Stimulated activated naive B cell treated with anti-CD40 and anti-IgM and Interleukin-4, amounts not matched to agents 10 μg/mL and 1 μg/mL and 100 μg/mL, for 72 hours (primary cell): Measurements from ENCODE around the gene CACNA1B.

Experiments
- ATAC-seq, 2 donors: fragments of 150-1000 bp; cut with Tn5 transposase; replicated peaks; 2 replicates each; pipeline ENCODE4 v1.10.0; 2021; ENCODE audit warnings: moderate library complexity in 1 of 2
- DNase-seq: peaks from one replicate; pipeline ENCODE4 v3.0.0; 2021
- H3K27ac Mint-ChIP-seq: one replicate; pipeline ENCODE4 v1.8.0; 2022; ENCODE audit warnings: mild to moderate bottlenecking, mixed read lengths
- H3K27me3 Mint-ChIP-seq, 2 donors: one replicate each; pipeline ENCODE4 v1.8.0; 2022; ENCODE audit warnings: mixed read lengths in 2 of 2
- H3K36me3 Mint-ChIP-seq, 2 donors: one replicate each; pipeline ENCODE4 v1.8.0; 2022; ENCODE audit warnings: mixed read lengths in 2 of 2, mild to moderate bottlenecking in 1 of 2
- H3K4me1 Mint-ChIP-seq, 2 donors: one replicate each; pipeline ENCODE4 v1.8.0; 2022; ENCODE audit warnings: mixed read lengths in 2 of 2, mild to moderate bottlenecking in 1 of 2
- H3K4me3 Mint-ChIP-seq, 2 donors: one replicate each; pipeline ENCODE4 v1.8.0; 2022; ENCODE audit warnings: mild to moderate bottlenecking in 2 of 2, mixed read lengths in 2 of 2, moderate library complexity in 1 of 2
- H3K9me3 Mint-ChIP-seq, 2 donors: one replicate each; pipeline ENCODE4 v1.8.0; 2022; ENCODE audit warnings: mixed read lengths in 2 of 2, mild to moderate bottlenecking in 1 of 2

The CACNA1B gene

GRCh38 chr9:138114501-138115245 is 237.1 kb downstream of the CACNA1B start:
- no peaks in the 10 kb centered on the region for H3K4me1 Mint-ChIP-seq
- DNase-seq, result no peak
- no peak overlapping the region for H3K4me3 Mint-ChIP-seq
- H3K9me3 Mint-ChIP-seq, result peaks cover 0 to 4% of the 10 kb centered on the region in 2 donors
- no peaks in the 10 kb centered on the region for H3K36me3 Mint-ChIP-seq
- no peak for ATAC-seq
- peaks cover 23 to 37% of the 10 kb centered on the region in 2 donors for H3K27me3 Mint-ChIP-seq
- H3K27ac Mint-ChIP-seq, result no peak overlapping the region

- Mint-ChIP-seq H3K27ac (no peak overlapping the region), H3K4me1 (no peaks in the 10 kb centered on the region), H3K4me3 (no peak overlapping the region), H3K9me3 (peaks cover 0 to 4% of the 10 kb centered on the region in 2 donors), H3K36me3 (no peaks in the 10 kb centered on the region), H3K27me3 (peaks cover 23 to 38% of the 10 kb centered on the region in 2 donors)
- ATAC-seq (no peak), DNase-seq (no peak)
These were observed 237.9 kb downstream of the CACNA1B start for GRCh38 chr9:138115506-138115905.

DNA sequence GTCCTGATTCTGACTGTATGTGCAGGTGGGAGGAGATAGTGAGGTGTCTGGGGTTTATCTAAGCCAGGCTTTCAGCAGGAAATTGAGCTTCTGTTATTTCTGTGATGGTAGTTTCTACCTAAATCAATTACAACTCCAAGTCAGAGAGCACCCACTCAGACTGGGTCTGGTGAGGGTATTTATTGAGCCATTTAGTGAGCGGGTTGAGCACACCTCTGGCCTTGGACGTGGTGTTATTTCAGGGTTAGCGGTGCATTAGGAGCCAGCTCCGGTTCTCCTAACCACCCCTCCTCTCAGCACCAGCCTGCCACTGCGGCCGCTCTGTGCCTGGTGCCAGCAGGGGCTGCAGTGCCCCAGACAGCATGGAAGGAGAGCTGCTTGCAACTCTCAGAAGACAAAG is 238.9 kb downstream of the CACNA1B start:
- DNase-seq (no peak), ATAC-seq (no peak)
- no peak overlapping the region for H3K4me3 Mint-ChIP-seq
- peaks cover 23 to 45% of the 10 kb centered on the region in 2 donors for H3K27me3 Mint-ChIP-seq
- no peaks in the 10 kb centered on the region for H3K4me1 Mint-ChIP-seq
- peaks cover 0 to 4% of the 10 kb centered on the region in 2 donors for H3K9me3 Mint-ChIP-seq
- H3K36me3 Mint-ChIP-seq, result no peaks in the 10 kb centered on the region
- H3K27ac Mint-ChIP-seq, result no peak overlapping the region

DNA sequence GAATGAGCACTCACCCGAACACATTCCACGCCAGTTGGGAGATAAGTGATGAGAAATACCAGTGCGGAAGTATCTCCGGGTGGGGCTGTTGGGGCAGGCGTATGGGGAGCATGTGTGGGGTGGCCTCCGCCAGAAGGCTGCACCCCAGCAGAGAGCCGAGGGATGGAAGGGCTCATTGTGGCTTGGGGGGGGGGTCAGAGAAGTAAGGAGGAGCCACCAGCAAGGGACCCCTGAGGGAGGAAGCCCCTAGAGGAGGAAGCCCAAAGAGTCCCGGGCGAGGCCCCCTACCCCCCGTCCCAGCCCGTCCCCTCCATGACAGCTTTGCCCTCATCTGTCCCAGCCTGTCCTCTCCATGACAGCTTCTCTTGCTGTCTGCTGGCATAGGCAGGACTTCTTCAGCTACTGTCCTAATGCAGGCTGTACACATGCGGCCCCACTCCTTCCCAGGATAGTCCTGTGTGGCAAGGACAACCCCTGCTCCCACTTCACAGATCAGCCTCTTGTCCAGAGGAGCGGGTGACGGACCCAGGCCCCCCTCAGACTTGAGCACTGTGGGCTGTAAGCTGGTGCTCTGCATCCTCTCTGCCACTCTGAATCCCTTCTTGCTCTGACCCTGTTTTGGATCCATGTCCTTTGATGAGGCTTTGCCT is 239.6 kb downstream of the CACNA1B start:
- DNase-seq, result no peak
- no peak overlapping the region for H3K27ac Mint-ChIP-seq
- peaks cover 23 to 50% of the 10 kb centered on the region in 2 donors for H3K27me3 Mint-ChIP-seq
- H3K9me3 Mint-ChIP-seq, result peaks cover 0 to 4% of the 10 kb centered on the region in 2 donors
- no peak overlapping the region for H3K4me3 Mint-ChIP-seq
- no peaks in the 10 kb centered on the region for H3K4me1 Mint-ChIP-seq
- no peaks in the 10 kb centered on the region for H3K36me3 Mint-ChIP-seq
- no peak for ATAC-seq

DNA sequence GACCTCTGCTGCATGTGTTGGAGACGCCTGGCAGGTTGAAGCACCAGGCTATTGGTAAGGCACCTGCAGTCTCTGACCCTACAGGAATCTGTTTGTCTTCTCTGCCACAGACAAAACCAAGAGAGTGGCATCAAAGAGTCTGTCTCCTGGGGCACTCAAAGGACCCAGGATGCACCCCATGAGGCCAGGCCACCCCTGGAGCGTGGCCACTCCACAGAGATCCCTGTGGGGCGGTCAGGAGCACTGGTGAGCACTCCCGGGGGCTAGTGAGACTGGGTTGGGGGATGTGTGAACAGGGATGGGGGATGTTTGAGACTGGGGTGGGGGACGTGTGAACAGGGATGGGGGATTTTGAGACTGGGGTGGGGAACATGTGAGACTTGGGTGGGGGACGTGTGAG is 240.3 kb downstream of the CACNA1B start:
- ATAC-seq, result no peak
- peaks cover 18 to 45% of the 10 kb centered on the region in 2 donors for H3K27me3 Mint-ChIP-seq
- no peak overlapping the region for H3K4me3 Mint-ChIP-seq
- H3K4me1 Mint-ChIP-seq, result no peaks in the 10 kb centered on the region
- H3K27ac Mint-ChIP-seq, result no peak overlapping the region
- DNase-seq, result no peak
- H3K36me3 Mint-ChIP-seq, result no peaks in the 10 kb centered on the region
- H3K9me3 Mint-ChIP-seq, result peaks cover 0 to 4% of the 10 kb centered on the region in 2 donors

DNA sequence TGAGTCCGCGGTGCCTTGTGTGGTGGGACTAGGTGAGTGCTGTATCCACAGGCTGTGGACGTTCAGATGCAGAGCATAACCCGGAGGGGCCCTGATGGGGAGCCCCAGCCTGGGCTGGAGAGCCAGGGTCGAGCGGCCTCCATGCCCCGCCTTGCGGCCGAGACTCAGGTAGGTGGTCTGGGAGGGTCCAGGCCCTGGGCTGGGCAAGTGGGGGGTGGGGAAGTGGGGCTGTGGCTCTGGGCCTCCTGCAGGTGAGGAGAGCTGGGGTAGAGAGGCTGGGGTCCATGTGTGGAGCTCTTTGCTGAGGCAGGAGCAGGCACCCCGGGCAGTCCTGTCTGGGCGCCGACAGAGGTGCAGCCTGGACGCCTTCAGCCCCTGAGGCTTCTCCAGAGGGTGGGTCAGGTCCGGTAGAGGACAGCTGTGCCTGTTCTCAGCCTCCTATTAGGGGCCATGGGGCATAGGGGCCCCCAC is 241.1 kb downstream of the CACNA1B start:
- Mint-ChIP-seq H3K4me3 (no peak overlapping the region), H3K27me3 (peaks cover 12 to 39% of the 10 kb centered on the region in 2 donors), H3K36me3 (no peaks in the 10 kb centered on the region), H3K9me3 (no peaks in the 10 kb centered on the region), H3K4me1 (no peaks in the 10 kb centered on the region), H3K27ac (no peak overlapping the region)
- ATAC-seq (no peak), DNase-seq (no peak)

GRCh38 chr9:138119202-138120027 is 241.8 kb downstream of the CACNA1B start:
- H3K9me3 Mint-ChIP-seq, result no peaks in the 10 kb centered on the region
- no peaks in the 10 kb centered on the region for H3K4me1 Mint-ChIP-seq
- DNase-seq (no peak), ATAC-seq (no peak)
- no peaks in the 10 kb centered on the region for H3K36me3 Mint-ChIP-seq
- H3K27me3 Mint-ChIP-seq, result peaks cover 12 to 39% of the 10 kb centered on the region in 2 donors
- no peak overlapping the region for H3K4me3 Mint-ChIP-seq
- H3K27ac Mint-ChIP-seq, result no peak overlapping the region

DNA sequence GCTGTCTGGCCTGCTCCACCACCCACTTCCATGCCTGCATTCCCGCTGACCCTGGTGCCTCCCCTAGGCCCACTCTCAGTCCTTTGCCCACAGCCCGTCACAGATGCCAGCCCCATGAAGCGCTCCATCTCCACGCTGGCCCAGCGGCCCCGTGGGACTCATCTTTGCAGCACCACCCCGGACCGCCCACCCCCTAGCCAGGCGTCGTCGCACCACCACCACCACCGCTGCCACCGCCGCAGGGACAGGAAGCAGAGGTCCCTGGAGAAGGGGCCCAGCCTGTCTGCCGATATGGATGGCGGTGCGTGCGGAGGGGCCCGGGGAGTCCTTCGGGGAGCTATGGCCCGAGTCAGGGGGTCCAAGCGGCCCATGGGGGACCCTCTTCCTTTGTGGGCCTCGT is 242.5 kb downstream of the CACNA1B start:
- H3K36me3 Mint-ChIP-seq, result no peaks in the 10 kb centered on the region
- DNase-seq (no peak), ATAC-seq (no peak)
- H3K27ac Mint-ChIP-seq, result no peak overlapping the region
- H3K4me1 Mint-ChIP-seq, result no peaks in the 10 kb centered on the region
- H3K4me3 Mint-ChIP-seq, result no peak overlapping the region
- no peaks in the 10 kb centered on the region for H3K9me3 Mint-ChIP-seq
- peaks cover 12 to 39% of the 10 kb centered on the region in 2 donors for H3K27me3 Mint-ChIP-seq

DNA sequence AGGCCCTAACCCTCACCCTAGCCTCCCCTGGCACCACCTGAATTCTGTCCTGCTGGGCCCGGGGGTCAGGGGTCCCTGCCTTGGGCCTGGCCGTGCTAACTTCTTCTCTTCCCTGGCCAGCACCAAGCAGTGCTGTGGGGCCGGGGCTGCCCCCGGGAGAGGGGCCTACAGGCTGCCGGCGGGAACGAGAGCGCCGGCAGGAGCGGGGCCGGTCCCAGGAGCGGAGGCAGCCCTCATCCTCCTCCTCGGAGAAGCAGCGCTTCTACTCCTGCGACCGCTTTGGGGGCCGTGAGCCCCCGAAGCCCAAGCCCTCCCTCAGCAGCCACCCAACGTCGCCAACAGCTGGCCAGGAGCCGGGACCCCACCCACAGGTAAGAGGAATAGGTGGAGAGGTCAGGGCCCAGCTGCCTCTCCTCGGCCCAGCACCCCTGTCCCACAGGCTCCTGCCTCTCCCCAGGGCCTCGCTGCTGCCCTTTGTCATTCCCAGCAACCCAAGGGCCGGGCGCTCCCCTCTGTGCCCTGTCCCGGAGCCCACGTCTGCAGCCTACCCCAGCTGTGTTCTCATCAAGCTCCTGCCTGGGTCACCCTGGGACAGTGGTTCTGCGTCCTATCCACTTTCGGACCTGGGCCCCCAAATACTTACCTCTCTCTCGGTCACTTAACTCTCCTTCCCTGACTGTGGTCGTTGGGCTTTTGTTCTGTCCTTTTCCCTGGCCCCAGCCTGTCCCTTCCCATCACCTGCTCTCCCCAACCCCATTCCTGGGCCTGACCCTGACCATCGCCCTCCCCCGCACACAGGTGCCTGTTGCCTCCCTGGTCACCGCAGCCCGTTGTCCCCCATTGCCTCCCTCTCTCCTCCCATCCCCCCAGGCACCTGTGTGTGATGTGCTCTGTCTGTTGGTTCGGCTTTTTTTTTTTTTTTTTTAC is 243.2 kb downstream of the CACNA1B start:
- DNase-seq, result no peak
- no peak for ATAC-seq
- H3K27ac Mint-ChIP-seq, result no peak overlapping the region
- no peaks in the 10 kb centered on the region for H3K9me3 Mint-ChIP-seq
- peaks cover 12 to 39% of the 10 kb centered on the region in 2 donors for H3K27me3 Mint-ChIP-seq
- H3K4me3 Mint-ChIP-seq, result no peak overlapping the region
- H3K36me3 Mint-ChIP-seq, result no peaks in the 10 kb centered on the region
- H3K4me1 Mint-ChIP-seq, result no peaks in the 10 kb centered on the region

- Mint-ChIP-seq H3K27ac (no peak overlapping the region), H3K27me3 (peaks cover 12 to 33% of the 10 kb centered on the region in 2 donors), H3K4me3 (no peak overlapping the region), H3K36me3 (no peaks in the 10 kb centered on the region), H3K9me3 (no peaks in the 10 kb centered on the region), H3K4me1 (no peaks in the 10 kb centered on the region)
- ATAC-seq (no peak), DNase-seq (no peak)
These were observed 244.0 kb downstream of the CACNA1B start for GRCh38 chr9:138121438-138122050.

DNA sequence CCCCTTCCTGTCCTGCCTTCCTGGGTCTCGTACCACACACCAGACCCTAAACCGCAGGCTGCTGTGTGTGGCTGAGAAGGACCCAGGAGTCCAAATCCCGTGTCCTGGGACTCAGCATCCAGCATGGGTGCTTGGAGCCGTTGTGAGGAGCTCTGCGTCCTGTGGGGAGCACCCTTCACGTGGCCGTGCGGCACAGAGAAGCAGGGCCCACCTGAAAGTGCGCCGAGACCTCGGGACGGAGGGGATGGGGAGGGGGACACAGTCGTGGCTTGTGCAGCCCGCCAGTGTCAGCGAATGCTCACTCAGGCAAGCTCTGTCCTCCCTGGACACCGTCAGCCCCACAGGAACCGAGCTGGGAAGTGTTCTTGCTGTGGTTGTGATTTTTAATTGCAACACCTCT is 244.6 kb downstream of the CACNA1B start:
- Mint-ChIP-seq H3K27me3 (peaks cover 12 to 27% of the 10 kb centered on the region in 2 donors), H3K4me1 (no peaks in the 10 kb centered on the region), H3K27ac (no peak overlapping the region), H3K36me3 (no peaks in the 10 kb centered on the region), H3K4me3 (no peak overlapping the region), H3K9me3 (no peaks in the 10 kb centered on the region)
- DNase-seq (no peak), ATAC-seq (no peak)

DNA sequence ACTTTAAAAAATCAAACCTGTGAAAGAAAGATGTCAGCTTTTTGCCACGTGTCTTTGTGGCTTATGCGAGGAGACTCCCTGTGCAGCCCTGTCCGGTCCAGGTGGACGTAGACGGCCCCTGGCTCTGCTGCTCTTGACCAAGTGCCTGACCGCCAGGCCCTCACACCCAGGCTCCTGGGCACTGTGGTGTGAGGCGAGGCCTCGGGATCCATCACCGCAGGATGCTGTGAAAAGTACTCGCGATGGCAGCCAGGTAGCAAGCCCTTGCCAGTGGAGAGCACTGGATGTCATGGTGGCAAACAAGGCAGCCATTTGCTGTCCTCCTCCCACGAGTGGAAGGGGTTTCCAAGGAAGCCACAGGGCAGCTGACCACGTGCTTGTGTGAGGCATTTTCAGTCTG is 245.1 kb downstream of the CACNA1B start:
- Mint-ChIP-seq H3K27ac (no peak overlapping the region), H3K4me3 (no peak overlapping the region), H3K9me3 (no peaks in the 10 kb centered on the region), H3K4me1 (no peaks in the 10 kb centered on the region), H3K36me3 (no peaks in the 10 kb centered on the region), H3K27me3 (peaks cover 10 to 27% of the 10 kb centered on the region in 2 donors)
- DNase-seq (no peak), ATAC-seq (no peak)

DNA sequence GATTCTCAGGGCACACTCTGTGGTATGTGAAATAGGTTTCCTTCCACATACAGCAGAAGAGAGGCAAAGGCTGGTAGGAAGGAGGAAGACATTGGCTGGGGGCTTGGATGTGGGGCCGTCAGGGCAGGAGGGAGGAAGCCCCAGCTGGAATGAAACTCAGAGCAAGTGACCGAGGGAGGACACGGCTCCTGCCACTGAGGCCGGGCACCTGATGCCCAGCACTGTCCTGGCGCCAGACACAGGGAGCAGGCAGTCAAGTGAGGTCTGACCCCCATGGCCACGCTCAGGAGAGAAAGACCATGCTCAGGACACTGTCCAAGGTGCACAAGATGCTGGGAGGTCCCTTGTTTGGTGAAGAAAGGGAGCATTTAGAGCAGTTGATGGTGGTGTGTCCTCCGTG is 245.5 kb downstream of the CACNA1B start:
- no peak overlapping the region for H3K27ac Mint-ChIP-seq
- no peak overlapping the region for H3K4me3 Mint-ChIP-seq
- DNase-seq (no peak), ATAC-seq (no peak)
- H3K9me3 Mint-ChIP-seq, result no peaks in the 10 kb centered on the region
- no peaks in the 10 kb centered on the region for H3K4me1 Mint-ChIP-seq
- H3K36me3 Mint-ChIP-seq, result no peaks in the 10 kb centered on the region
- peaks cover 8 to 27% of the 10 kb centered on the region in 2 donors for H3K27me3 Mint-ChIP-seq
